ENCODE results near the gene THUMPD3. TPM values are rescaled to one million over a fixed set of nuclear protein-coding genes. Genes with fewer than 3 reads are reported as not detected.

Gene THUMPD3
- total RNA-seq, 6 donors from 2014 or later, result 21.9 to 41.9 (median 31.0) TPM

GRCh38 chr3:9400616-9401015 lies 37.8 kb downstream of the THUMPD3 start:
- ATAC-seq (ENCODE audit: low FRiP score in 2 of 2) (no peak), DNase-seq (no peak)
- TF ChIP-seq CTCF (IDR thresholded peaks at IDR 0.05) (no peak), EP300 (IDR thresholded peaks at IDR 0.05) (no peak), POLR2AphosphoS5 (IDR thresholded peaks at IDR 0.05) (no peak), POLR2A (IDR thresholded peaks at IDR 0.05) (no peak)
- Histone ChIP-seq H3K27ac (peak overlapping the region in 3 of 4 donors; percentile 99 to 100 (median 100)), H3K9me3 (no peaks in the 10 kb centered on the region), H3K4me1 (peaks cover 45 to 74% (median 61%) of the 10 kb centered on the region in 4 donors), H3K4me3 (no peak overlapping the region), H3K27me3 (no peaks in the 10 kb centered on the region), H3K36me3 (no peaks in the 10 kb centered on the region)
- WGBS, 2 donors, result 34 to 36% methylated on average over 3 of the region's 3 CpGs

- H3K36me3 ChIP-seq, result no peaks in the 10 kb centered on the region
- peaks cover 46 to 80% (median 70%) of the 10 kb centered on the region in 4 donors for H3K4me1 ChIP-seq
- WGBS, 2 donors, result 22 to 50% methylated on average over 4 of the region's 4 CpGs
- TF ChIP-seq POLR2A (IDR thresholded peaks at IDR 0.05), result no peak
- TF ChIP-seq CTCF (IDR thresholded peaks at IDR 0.05), result no peak
- no peak for ATAC-seq (ENCODE audit: low FRiP score in 2 of 2)
- H3K4me3 ChIP-seq, result no peak overlapping the region
- H3K9me3 ChIP-seq, result no peaks in the 10 kb centered on the region
- H3K27me3 ChIP-seq, result no peaks in the 10 kb centered on the region
- peak overlapping the region in 3 of 4 donors; percentile 22 to 56 (median 36) for H3K27ac ChIP-seq
- DNase-seq, result no peak
Observed at GRCh38 chr3:9401986-9402385, 39.1 kb downstream of the THUMPD3 start.

- no peak overlapping the region for H3K4me3 ChIP-seq
- TF ChIP-seq CTCF (IDR thresholded peaks at IDR 0.05), result no peak
- TF ChIP-seq POLR2A (IDR thresholded peaks at IDR 0.05), result no peak
- TF ChIP-seq EP300 (IDR thresholded peaks at IDR 0.05), result no peak
- TF ChIP-seq POLR2AphosphoS5 (IDR thresholded peaks at IDR 0.05), result no peak
- peaks cover 49 to 87% (median 75%) of the 10 kb centered on the region in 4 donors for H3K4me1 ChIP-seq
- H3K36me3 ChIP-seq, result no peaks in the 10 kb centered on the region
- 27 to 34% methylated on average over 3 of the region's 3 CpGs for WGBS, 2 donors
- H3K9me3 ChIP-seq, result no peaks in the 10 kb centered on the region
- peak overlapping the region in 2 of 4 donors; percentile 14 to 56 for H3K27ac ChIP-seq
- ATAC-seq (ENCODE audit: low FRiP score in 2 of 2) (no peak), DNase-seq (peak in 1 of 2 donors; percentile 36)
- no peaks in the 10 kb centered on the region for H3K27me3 ChIP-seq
Observed at GRCh38 chr3:9402410-9403228, 39.8 kb downstream of the THUMPD3 start.

GRCh38 chr3:9403463-9403862 lies 40.6 kb downstream of the THUMPD3 start:
- H3K9me3 ChIP-seq, result no peaks in the 10 kb centered on the region
- H3K4me1 ChIP-seq, result peaks cover 52 to 94% (median 81%) of the 10 kb centered on the region in 4 donors
- ATAC-seq (ENCODE audit: low FRiP score in 2 of 2) (no peak), DNase-seq (no peak)
- no peak overlapping the region for H3K27ac ChIP-seq
- no peak for TF ChIP-seq POLR2AphosphoS5 (IDR thresholded peaks at IDR 0.05)
- no peaks in the 10 kb centered on the region for H3K36me3 ChIP-seq
- no peak overlapping the region for H3K4me3 ChIP-seq
- 58 to 63% methylated on average over 2 of the region's 2 CpGs for WGBS, 2 donors
- no peaks in the 10 kb centered on the region for H3K27me3 ChIP-seq

- no peak for ATAC-seq (ENCODE audit: low FRiP score in 2 of 2)
- peaks cover 59 to 96% (median 86%) of the 10 kb centered on the region in 4 donors for H3K4me1 ChIP-seq
Observed at GRCh38 chr3:9404680-9405079, 41.8 kb downstream of the THUMPD3 start.

More at GRCh38 chr3:9404680-9405079, 41.8 kb downstream of the THUMPD3 start:
- H3K4me3 ChIP-seq, result no peak overlapping the region
- H3K36me3 ChIP-seq, result no peaks in the 10 kb centered on the region
- 15 to 29% methylated on average over 1 of the region's 1 CpG for WGBS, 2 donors
- TF ChIP-seq POLR2A (IDR thresholded peaks at IDR 0.05) (no peak), CTCF (IDR thresholded peaks at IDR 0.05) (no peak), EP300 (IDR thresholded peaks at IDR 0.05) (no peak), POLR2AphosphoS5 (IDR thresholded peaks at IDR 0.05) (no peak)
- no peak for DNase-seq
- no peaks in the 10 kb centered on the region for H3K9me3 ChIP-seq
- no peaks in the 10 kb centered on the region for H3K27me3 ChIP-seq
- H3K27ac ChIP-seq, result no peak overlapping the region

Data from upper lobe of left lung (tissue), 6 donors.